SK-N-MC (cell line): ENCODE data around the gene ZMIZ1.

Experiments used
- EZH2 ChIP-seq: fragments of 200-600 bp; sonication (generic); IDR thresholded peaks from one replicate; pipeline ENCODE4 v1.6.1; 2017; ENCODE audit warnings: antibody characterized with exemption
- POLR2AphosphoS5 ChIP-seq: IDR thresholded peaks from 2 replicates; pipeline ENCODE4 v1.6.1; 2012; ENCODE audit warnings: mild to moderate bottlenecking, low read depth, low read length, borderline replicate concordance

DNA sequence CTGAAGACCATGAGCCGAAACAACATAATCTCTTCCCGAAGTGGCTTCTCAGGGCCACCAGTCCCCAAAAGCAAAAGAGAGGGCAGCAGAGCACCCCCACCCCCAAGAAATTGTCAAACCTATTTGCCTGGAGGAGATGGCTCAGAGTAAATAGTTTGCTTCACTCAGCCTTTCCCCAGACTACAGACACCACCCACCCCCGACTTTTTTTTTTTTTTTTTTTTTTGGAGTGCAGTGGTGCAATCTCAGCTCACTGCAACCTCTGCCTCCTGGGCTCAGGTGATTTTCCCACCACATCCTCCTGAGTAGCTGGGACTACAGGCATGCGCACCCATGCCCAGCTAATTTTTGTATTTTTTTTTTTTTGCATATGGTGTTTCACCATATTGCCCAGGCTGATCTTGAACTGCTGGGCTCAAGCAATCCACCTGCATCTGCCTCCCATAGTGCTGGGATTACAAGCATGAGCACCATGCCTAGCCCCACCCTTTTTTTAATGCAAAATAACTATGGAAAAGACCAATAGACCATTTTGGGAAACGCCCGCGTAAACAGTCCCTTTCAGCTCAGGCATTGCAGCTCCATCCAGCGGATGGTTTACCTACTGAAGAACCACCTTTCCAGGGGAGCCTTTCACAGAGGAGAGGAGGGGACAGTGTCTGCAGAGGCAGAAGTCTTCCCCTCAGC, 9.7 kb downstream of the ZMIZ1 start:
- TF ChIP-seq EZH2, result no peak
- TF ChIP-seq POLR2AphosphoS5, result no peak
